ENCODE data around the gene ADCY7.

The ADCY7 gene

DNA sequence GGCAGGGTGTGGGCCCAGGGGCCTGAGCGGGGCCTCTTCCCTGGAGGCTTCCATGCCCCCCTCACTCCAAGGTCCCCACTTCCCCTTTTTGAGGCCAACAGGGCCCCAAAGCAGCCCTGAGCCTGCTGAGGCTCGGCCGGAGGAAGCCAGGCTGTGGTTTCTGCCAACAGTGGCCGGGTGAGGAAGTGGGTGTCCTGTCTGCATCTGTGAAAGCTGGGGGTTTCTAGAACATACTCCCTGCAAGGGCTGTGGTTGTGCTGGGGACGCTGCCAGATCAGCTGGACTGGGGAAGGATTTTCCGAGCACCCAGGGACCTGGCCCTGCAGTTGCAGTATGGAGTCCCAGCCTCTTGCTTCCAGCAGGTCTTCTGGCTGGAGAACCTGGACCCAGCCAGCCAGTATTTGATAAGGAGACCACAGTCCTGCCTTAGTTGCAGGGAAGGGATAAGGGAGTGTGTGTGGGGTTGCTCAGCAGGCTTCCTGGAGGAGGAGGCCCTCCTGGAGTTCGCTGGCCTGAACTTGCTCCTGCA lies 15.7 kb downstream of the ADCY7 start:
- no peak for DNase-seq (ENCODE audit: low read depth)

DNA sequence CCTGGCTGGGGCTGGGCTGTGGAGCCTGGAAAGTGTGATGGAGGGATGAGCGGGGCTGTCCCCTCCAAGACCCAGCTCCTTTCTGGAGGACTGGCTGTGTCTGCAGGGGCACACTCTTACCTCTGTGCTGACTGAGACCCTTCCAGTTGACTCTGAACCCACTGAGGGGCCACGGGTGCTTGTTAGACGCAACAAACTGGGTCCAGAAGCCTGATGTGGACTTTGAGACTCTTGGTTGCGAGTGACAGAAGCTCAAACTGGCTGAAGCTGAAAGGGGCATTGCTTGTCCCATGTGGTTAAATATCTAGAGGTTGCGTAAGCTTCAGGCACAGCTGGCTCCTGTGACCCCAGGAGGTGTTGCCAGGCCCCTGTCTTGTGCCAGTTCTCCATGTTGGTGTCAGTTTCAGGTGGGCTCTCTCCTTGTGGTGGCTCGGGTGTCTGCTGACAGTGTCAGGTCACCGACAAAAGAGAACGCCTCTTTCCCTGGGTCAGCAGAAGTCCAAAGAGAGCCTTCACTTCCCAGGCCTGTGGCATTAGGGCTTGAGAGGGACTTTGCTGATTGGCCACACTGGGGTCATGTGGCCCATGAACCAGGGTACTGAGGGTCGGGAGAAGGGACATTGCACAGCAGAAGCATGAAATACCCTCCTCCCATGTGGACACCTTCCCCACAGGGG lies 16.7 kb downstream of the ADCY7 start:
- DNase-seq (ENCODE audit: low read depth) = no peak

DNA sequence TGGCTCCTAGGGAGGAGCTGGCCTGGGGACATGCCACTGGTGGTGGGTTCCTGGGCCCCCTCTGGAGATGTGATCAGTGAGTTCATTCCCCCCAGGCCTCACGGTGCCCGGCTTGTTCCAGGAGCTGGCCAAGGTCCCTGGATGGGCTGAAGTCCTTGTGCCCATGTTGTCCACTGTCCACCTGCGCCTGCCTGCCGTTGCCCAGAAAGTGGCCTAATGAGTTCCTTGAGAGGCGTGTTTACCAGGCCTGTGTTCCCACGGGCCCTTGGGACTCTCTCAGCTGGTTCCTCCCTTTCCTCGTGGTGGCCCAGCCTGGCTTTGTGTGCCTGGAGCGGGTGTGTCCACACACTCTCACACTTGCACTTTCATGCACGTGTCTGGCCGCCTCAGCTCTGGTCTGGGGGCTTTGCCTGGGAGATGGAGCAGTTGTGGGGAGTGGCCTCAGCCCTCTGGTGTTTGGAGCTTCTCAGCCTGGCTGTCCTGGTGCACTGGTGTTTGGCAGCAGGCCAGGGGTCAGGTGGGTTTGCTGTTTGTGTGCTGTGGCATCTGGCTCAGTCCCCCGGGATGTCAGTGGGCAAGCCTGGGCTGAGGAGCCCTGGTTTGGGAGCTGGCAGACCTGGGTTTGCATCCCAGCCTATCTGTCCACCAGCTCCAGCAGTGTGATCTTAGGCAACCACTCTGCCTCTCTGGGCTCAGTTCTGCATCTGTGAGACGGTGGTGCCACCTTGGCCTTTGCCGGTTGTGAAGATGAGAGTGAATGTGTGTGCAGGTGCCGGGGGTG lies 18.0 kb downstream of the ADCY7 start:
- no peak for DNase-seq (ENCODE audit: low read depth)

DNA sequence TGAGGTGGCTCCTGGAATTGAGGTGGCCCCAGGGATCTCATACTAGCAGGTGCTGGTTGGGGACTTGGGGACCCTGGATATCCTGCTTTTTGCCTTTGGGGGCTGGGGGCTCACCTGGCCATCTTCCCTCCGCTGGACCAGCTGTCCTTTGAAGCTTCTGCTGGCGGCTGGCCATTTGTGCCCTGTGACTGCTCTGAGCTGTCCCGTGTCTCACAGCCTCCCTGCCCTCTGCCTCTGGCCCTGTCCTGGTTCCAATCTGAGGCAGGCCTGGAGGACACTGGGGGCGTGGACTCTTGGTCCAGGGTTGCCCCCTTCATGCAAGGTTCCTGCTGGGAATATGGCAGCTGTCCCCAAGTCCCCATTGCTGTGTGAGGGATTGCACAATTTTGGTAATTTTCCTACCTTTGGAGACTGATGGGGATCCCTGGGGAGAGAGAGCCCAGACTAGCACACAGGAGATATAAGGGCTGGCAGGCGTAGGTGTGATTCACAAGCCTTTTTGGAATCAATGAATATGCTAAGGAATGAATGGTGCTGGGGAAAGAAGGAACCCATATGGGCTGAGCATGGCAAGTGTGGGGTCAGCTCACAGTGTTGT lies 19.2 kb downstream of the ADCY7 start:
- no peak for DNase-seq (ENCODE audit: low read depth)

DNA sequence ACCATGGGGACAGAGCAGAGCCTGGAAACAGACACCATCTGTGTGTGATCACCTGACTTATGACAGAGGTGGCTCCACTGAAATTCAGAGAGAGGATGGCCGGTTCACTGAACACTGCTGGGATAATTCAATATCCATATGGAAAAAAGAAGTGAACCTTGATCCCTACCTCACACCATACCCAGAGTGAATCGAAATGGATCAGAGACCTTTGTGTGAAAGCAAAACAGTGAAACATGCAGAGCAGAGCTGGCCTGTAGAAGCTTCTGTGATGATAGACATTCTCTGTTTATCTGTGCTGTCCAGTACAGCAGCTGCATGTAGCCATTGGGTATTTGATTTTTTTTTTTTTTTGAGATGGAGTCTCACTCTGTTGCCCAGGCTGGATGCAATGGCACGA lies 20.3 kb downstream of the ADCY7 start:
- DNase-seq (ENCODE audit: low read depth) = no peak

DNA sequence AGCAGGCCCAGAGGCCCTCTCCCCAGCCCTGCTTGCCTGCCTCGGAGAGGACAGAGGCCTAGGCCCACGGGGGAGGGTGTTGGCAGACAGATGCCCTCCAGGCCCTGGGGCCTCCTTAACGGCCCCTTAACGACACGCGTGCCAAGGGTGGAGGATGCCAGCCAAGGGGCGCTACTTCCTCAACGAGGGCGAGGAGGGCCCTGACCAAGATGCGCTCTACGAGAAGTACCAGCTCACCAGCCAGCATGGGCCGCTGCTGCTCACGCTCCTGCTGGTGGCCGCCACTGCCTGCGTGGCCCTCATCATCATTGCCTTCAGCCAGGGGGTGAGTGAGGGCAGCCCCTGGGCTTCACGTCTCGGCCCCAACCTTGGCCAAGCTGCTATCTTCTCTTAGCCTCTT lies 21.7 kb downstream of the ADCY7 start:
- DNase-seq (ENCODE audit: low read depth) = no peak

DNA sequence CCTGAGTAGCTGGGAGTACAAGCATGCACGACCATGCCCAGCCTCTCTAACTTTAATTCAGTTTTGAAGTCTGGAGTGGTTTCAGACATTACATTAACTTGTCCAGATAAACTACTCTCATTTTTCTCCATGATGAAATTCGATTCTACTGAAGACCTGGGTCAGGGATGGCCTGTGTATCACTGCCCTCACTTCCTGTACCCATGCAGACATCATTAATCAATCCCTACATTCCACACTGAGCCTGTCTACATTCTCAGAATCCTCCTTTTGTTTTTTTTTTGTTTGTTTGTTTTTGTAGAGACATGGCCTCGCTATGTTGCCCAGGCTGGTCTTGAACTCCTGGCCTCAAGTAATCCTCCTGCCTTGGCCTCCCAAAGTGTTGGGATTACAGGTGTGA lies 22.6 kb downstream of the ADCY7 start:
- no peak for DNase-seq (ENCODE audit: low read depth)

DNA sequence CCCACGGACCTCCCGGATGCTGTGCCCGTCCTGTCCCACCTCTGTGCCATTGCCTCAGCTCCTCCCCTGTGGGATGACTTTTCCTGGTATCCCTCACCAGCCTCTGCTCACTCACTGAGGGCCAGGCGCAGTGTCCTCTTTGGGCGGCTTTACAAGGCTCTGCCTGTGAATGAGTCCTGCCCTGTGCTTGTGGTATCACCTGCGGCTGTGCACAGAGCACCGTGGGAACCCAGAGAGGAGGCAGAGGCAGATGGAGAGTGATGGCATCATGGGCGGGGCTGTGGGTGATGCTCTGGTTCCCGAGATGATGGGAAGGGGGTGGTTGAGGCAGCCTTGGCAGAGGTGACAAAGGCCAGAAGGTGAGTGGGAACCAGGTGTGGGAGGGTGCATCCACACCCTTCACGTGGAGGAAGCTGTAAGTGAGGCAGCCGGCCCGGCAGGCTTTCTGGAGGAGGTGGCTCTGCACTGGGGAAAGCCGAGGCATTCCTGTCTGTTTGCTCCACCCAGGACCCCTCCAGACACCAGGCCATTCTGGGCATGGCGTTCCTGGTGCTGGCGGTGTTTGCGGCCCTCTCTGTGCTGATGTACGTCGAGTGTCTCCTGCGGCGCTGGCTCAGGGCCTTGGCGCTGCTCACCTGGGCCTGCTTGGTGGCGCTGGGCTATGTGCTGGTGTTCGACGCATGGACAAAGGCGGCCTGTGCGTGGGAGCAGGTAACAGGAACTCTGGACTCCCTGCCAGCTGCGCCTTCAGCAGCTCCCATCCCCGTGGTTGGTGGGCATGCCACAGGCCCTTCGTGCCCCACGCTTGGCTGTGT lies 23.8 kb downstream of the ADCY7 start:
- DNase-seq (ENCODE audit: low read depth) = no peak

DNA sequence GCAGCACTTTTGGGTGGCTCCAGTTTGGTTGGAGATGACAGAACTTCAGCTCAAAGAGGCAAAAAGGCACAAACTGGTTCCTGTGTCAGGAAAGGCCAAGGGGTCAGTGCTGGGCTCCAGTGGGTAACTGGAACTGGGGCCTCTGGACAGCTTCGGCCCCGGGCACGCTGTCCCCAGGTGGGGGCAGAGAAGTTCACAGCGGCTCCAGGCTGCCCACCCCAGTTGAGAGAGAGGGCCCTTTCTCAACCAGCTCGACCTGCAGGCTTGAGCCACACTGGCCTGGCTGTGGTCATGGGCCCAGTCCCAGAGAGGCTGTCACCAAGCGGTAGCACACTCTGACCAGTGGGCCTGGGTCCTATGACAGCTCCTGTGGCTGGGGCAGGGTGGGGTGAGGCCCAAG lies 24.5 kb downstream of the ADCY7 start:
- DNase-seq (ENCODE audit: low read depth) = no peak

DNA sequence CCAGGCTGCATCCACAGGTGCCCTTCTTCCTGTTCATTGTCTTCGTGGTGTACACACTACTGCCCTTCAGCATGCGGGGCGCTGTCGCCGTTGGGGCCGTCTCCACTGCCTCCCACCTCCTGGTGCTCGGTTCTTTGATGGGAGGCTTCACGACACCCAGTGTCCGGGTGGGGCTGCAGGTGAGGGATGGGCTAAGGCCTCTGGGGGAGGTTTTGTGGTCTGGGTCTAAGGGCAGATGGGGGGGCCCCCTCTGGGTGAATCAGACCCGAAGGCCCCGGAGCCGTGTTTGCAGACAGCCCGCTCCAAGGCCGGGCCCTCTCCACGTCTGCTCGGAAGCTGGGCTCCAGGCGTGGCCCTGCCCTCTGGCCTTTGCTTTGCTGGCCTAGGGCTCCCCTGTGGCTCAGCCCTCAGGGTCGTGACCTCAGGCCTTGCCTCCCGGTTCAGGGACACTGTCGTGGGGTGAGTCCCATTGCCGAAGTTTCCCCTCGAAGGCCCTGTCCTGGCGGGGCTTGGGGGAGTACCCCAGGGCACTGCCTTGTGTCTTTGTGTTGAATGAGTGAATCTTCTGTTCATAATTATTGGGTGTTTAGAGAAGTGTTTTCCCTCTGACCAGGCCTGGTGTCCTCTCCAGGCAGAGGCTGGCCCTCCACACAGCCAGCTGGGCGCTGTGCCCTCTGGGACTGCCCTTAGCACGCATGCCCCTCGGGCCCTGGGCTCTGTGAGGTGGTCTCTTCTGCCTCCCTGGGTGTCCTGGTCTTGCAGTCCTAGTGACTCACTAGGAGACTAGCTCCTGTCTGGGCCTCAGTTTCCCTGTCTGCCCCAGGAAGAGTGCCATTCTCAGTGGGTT lies 25.6 kb downstream of the ADCY7 start:
- DNase-seq (ENCODE audit: low read depth) = no peak

DNA sequence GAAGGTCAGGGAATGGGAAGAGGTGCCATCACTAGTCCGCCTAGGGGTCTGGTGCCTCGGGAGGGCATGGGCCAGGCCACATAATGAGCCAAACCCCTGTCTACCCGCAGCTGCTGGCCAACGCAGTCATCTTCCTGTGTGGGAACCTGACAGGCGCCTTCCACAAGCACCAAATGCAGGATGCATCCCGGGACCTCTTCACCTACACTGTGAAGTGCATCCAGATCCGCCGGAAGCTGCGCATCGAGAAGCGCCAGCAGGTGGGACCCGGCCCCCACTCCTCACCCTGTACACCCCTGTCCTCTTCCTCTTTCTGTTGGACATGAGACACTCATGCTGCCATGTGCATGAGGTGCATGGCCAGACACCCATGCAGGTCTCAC lies 26.2 kb downstream of the ADCY7 start:
- DNase-seq (ENCODE audit: low read depth) = no peak

DNA sequence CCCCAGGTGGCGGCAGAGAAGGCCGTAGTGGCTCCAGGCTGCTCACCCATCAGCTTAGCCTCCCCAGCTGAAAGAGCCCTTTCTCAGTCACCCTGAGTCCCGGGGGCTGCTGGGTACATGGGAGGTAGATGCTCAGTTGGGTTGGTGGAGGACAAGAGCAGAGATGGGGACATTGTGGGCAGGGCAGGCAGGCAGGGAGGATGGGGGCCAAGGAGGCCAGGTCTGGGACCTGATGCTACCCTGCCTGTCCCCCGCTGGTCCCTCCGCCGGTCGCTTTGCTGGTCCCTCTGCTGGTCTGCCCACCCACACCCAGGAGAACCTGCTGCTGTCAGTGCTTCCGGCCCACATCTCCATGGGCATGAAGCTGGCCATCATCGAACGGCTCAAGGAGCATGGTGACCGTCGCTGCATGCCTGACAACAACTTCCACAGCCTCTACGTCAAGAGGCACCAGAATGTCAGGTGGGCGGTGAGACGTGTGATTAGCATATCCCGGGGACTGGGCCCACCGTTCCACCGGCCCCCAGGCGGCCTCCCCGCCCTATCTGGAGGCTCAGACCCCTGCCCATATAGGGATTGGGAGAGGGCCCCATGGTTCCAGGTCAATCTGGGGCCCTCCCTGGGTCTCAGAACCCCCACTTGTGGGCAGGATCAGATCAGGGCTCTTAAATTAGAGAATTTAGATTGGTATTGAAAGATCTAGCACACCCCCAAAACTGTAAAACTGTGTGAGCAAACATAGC lies 26.9 kb downstream of the ADCY7 start:
- no peak for DNase-seq (ENCODE audit: low read depth)

DNA sequence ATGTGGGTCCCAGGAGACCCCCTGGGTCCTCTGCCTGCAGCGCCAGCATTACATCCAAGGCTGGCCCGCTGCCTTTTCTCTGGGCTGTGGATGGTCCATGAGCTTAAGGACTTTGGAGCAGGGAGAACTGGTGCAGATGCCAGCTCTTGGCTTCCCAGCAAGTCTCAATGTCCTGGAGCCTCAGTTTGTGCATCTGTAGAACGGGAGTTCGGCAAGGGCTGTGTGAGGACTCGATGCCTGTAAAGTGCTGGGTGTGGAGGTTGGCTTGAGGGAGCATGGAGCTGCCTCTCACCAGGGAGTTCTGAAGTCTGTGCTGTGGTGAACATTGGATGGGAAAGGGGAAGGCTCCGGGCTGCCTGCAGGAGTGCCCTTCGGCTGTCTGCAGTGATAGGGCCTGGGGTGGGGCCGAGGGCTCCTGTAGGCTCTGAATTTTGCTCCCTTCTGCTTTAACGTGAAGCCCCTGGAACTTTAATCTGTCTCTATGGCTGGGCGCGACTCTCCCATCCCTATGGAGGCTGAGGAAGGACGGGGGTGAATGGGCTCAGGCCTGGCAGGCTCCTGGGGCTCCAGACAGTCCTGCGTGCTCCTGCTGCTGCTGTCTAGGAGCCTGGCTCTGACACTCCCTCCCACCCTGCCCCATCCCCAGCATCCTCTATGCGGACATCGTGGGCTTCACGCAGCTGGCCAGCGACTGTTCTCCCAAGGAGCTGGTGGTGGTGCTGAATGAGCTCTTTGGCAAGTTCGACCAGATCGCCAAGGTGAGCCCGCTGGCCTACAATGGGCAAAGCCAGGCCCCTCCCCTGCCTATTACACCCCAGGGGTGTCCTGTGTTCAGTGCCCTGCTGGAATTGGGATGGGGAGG lies 27.9 kb downstream of the ADCY7 start:
- DNase-seq (ENCODE audit: low read depth) = no peak

DNA sequence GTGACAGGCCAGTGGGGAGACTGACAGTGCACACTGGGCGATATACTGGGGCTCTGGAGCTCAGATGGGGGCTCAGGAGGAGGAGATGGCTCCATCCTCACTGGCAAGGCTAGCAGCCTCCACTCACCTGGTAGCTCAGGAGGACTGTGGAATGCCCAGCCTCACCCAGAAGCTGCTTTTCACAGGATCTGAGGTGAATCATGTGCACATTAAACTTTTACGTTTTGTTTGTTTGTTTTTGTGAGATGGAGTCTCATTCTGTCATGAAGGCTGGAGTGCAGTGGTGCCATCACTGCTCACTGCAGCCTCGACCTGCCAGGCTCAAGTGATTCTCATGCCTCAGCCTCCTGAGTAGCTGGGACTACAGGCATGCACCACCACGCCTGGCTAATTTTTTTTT lies 28.6 kb downstream of the ADCY7 start:
- no peak for DNase-seq (ENCODE audit: low read depth)

DNA sequence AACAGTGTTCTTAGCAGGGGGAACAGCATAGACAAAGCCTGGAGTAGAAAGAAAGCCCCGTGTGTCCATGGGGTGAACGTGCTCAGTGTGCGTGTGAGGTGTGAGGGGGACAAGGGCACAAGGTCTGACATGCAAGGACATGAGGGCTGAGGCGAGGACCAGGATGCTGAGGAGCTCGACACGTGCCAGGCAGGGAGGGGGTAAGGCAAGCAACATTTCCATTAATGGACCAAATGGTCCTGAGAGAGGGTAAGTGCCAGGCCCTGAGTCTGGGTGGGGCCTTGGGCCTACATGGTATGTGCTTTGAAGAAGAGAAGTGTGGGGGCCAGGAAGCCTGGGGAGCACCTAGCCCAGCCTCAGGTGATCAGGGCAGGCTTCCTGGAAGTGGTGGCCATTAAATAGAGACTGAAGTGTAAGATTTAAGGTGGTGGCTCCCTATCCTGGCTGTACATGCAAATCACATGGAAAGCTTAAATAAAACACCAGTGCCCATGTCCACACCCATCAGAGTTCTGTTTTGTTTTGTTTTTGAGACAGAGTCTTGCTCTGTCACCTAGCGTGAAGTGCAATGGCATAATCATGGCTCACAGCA lies 29.3 kb downstream of the ADCY7 start:
- no peak for DNase-seq (ENCODE audit: low read depth)

DNA sequence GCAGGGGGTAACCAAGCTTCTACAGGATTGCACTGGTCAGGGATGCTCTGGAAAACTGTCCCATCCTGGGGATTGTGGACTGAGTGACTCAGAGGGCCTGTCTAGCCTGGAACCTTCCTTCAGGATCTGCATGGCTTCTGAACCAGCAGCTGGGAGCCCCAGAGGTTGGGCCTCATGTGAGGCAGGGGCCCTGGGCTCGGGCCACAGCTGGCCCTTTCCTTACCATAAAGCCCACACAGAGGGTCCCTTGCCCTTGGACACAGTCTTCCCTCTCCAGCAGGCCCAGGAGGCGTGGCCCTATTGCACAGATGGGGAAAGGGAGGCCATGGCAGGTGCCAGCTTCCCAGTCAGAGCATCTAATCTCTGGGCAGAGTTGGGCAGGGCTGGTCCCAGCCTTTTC lies 30.5 kb downstream of the ADCY7 start:
- no peak for DNase-seq (ENCODE audit: low read depth)

DNA sequence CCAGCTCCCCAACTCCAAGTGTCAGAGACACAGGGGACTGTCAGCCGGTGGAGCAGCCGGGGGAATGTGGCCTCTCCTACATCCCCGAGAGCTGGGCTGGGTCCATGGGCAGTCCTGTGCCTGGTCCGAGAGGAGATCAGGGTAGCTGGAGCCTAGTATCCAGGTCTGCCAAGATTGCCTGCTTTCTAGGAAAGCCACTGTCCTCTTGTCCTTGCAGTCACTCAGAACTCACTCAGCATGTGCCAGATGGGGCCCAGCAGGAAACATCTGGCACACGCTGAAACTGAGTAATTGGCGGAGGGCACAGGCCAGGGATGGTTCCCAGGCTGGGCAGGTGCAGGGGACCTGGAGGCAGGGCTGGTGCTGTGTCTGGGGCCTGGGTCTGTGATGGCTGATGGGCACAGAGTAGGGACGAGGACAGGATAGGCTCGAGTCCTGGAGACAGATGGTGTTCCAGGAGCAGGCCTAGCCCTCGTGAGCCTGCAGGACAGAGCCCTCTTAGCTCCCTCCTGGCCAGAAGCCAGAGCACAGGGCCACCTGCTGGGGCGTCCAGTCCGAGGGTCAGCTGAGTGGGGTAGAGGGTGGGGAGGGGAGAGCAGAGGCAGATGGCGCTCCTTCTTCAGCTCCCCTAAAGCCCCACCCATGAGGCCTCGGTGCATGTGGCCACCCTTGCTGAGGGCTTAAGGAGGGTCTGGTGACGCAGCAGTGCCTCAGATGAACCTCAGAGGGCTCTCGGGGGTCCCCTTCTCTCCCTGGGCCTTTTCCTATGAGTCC lies 31.1 kb downstream of the ADCY7 start:
- DNase-seq (ENCODE audit: low read depth) = no peak

DNA sequence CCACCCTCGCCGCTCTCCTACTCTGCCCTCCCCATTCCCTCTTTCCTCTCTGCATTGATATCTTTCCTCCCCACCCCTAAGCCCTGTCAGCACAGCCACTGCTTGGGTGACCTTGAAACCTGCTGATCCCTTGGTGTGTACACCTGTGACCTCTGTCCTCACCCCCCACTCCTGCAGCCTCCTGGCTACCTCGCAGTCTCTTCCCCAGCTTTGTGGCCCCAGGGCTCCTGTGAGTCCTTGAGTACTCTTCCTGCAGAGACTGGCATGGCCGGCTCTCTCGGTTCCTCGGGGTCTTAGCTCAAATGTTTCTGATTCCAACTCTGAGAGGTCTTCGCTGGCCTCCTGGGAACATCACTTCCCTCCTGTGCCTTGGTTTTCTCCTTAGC lies 31.7 kb downstream of the ADCY7 start:
- no peak for DNase-seq (ENCODE audit: low read depth)
